Embryonic facial prominence (tissue), 1 donor: Measurements from ENCODE around the gene NT5DC4.

ENCODE experiments used
- DNase-seq: peaks from one replicate; pipeline ENCODE4 v3.0.0-alpha.2; 2016; ENCODE audit errors: extremely low spot score

NT5DC4 gene

DNA sequence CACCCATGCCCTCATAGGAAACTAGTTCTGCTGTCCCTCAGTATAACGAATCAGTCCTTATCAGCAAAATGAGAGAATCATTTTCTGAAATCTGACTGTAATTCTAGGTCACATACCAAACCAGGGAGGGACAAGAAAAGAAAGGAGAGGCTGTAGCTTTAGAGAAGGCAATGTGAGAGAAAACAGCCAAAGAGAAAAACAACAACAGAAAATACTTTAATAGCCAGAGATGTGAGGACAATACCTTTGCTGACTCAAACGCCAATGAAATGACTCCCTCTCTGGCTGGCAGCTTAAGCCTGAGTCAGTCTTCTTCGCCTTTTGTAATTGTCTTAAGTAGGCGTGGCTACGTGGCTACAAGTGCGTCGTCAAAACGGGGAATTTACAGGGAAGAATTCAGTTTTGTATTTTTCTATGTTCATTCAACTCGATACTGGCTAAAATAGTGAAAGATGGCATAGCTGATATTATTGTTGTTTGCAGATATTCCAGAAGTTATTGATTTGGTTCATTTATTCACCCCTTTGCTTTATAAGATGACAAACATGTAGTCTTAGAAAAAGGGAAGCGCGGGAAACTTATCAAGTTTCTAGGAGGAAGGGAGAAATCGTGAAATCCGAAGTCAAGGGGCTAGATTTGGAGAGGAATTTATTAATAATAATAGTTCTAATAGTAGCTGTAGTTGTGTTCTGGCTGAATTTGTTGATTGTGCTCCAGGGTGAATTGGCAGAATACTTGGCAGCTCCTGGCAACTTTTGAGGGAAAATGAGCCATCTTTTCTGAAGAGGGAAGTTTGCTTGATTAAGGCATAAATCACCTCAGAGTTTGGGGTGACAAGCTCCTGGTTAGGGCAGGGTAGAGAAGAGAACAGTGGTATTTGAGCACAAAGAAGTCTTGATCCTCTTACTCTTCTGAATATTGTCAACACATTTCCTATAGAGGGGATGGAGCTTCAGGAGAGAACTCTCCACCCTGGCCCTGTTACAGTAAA lies 63.7 kb downstream of the NT5DC4 start, which contains the start of gene IL1A:
IL1A (minus strand) TSS at position 295 of the 991 bp plus-strand sequence. CDS start 723 bp downstream, outside the sequence.
- DNase-seq = no peak

DNA sequence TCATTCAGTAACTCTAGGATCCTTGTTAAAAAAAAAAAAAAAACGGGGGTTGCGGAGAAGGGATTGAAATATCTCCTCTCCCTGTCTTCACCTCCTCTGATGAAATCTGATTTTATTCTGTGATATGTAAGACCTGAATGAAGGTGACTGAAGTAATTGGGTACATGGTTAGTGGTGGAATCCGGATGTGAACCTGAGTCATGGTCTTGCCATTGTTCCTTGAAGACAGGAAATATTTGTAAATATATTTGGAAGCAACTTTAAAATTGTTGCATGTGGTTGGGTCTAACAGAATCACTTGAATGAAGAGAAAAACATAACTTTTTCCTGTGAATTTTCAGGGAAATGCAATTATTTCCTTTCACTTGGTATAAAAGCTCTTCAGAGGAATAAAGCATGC lies 66.5 kb downstream of the NT5DC4 start:
- DNase-seq = no peak

DNA sequence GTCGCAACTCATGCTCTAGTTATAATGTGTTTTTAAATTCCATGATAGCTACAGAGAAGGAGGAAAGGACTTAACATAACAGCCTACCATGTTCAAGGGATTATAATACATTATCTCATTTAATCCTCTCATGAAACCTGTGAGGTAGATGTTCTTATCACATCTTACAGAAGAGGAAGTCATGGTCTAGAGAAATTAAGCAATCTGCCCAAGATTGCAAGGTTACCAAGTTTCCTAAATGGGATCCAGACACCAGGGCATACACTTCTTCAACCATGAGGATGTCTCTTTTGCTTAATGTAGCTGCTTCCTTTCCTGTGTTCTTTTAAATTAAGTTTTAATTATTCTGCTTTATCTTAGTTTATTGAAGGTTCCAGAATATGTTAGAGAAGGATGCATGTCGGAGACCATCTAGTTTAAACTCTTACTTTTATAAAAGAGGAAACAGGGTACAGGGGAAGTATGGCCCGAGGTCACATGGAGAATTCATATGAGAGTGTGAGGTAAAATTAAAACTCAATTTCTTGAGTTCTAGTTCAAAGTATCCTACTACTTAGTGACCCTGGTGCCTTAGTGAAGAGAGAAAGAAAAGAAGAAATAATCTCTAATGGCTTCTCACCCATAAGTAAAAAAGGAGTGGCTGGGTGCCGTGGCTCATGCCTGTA lies 67.0 kb downstream of the NT5DC4 start:
- no peak for DNase-seq

DNA sequence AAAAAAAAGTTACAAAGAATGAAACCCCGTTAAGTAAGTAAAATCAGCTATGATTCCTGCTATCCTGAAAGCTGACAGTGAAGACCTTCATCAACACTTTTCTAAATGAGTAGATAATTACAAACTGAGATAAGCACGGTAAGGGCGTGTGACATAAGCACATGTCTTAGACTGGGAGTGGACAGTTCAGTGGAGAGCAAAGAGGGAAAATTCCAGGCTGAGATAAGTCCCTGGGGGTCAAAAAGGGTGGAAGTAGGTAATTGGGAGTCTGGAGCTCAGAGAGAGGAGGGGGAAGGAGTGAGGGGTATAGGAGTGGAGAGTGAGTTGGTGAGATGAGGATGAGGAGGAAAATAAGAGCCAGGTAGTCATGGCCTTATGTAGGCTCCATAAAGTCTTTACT lies 67.8 kb downstream of the NT5DC4 start:
- no peak for DNase-seq
